OCI-LY3 (cell line): ENCODE measurements around the gene CD248.

Experiments used
- CTCF ChIP-seq: fragments of 200-600, 300-600 bp; sonication (generic); IDR thresholded peaks from 2 replicates; pipeline ENCODE4 v1.5.1; 2014; ENCODE audit warnings: antibody characterized with exemption, low read length, low read depth
- EZH2phosphoT487 ChIP-seq: fragments of 200-600 bp; shearing (Covaris generic); IDR thresholded peaks from 2 replicates; pipeline ENCODE4 v1.6.1; 2018; ENCODE audit warnings: antibody characterized with exemption, mixed run types, low read depth

GRCh38 chr11:66294626-66295620, 21.9 kb downstream of the CD248 start:
- TF ChIP-seq CTCF (no peak), EZH2phosphoT487 (no peak)
